Measurements from ENCODE around the gene GREM1. TPM values are rescaled to one million over a fixed set of nuclear protein-coding genes. Genes with fewer than 3 reads are reported as not detected.

Gene GREM1
- total and polyA plus RNA-seq, 7 donors: 2.5 to 33.2 (median 25.5) TPM

- intact Hi-C loops (cut with DNase I): no loop called here
- 83 to 87% methylated on average over 3 of the region's 3 CpGs for WGBS, 2 donors
- no peak for DNase-seq
- Histone ChIP-seq H3K4me1 (no peaks in the 10 kb centered on the region), H3K36me3 (no peaks in the 10 kb centered on the region), H3K27ac (no peak overlapping the region), H3K9me3 (peaks cover 0 to 7% (median 2%) of the 10 kb centered on the region in 4 donors), H3K4me3 (no peak overlapping the region), H3K27me3 (no peaks in the 10 kb centered on the region)
- TF ChIP-seq EP300 (IDR thresholded peaks at IDR 0.05): no peak
- TF ChIP-seq POLR2AphosphoS5 (IDR thresholded peaks at IDR 0.05): no peak
- no peak for TF ChIP-seq CTCF (IDR thresholded peaks at IDR 0.05)
- no peak for TF ChIP-seq POLR2A (IDR thresholded peaks at IDR 0.05)
Observed at GRCh38 chr15:32781781-32782180, 64.0 kb downstream of the GREM1 start.

- no peak overlapping the region for H3K4me3 ChIP-seq
- H3K27me3 ChIP-seq: no peaks in the 10 kb centered on the region
- DNase-seq: no peak
- intact Hi-C loops (cut with DNase I): no loop called here
- H3K9me3 ChIP-seq: no peaks in the 10 kb centered on the region
- TF ChIP-seq CTCF (IDR thresholded peaks at IDR 0.05): no peak
- no peak for TF ChIP-seq POLR2AphosphoS5 (IDR thresholded peaks at IDR 0.05)
- TF ChIP-seq POLR2A (IDR thresholded peaks at IDR 0.05): no peak
- TF ChIP-seq EP300 (IDR thresholded peaks at IDR 0.05): no peak
- no peaks in the 10 kb centered on the region for H3K36me3 ChIP-seq
- H3K4me1 ChIP-seq: no peaks in the 10 kb centered on the region
- no peak overlapping the region for H3K27ac ChIP-seq
Observed at GRCh38 chr15:32784581-32784980, 66.8 kb downstream of the GREM1 start.

GRCh38 chr15:32786906-32787305, 69.1 kb downstream of the GREM1 start:
- Histone ChIP-seq H3K36me3 (no peaks in the 10 kb centered on the region), H3K9me3 (no peaks in the 10 kb centered on the region), H3K27me3 (no peaks in the 10 kb centered on the region), H3K4me1 (no peaks in the 10 kb centered on the region), H3K4me3 (no peak overlapping the region), H3K27ac (no peak overlapping the region)
- intact Hi-C loops (cut with DNase I): no loop called here
- TF ChIP-seq POLR2AphosphoS5 (IDR thresholded peaks at IDR 0.05) (no peak), POLR2A (IDR thresholded peaks at IDR 0.05) (no peak), CTCF (IDR thresholded peaks at IDR 0.05) (no peak), EP300 (IDR thresholded peaks at IDR 0.05) (no peak)
- WGBS, 2 donors: 93 to 94% methylated on average over 7 of the region's 7 CpGs
- DNase-seq: no peak

GRCh38 chr15:32787949-32788348, 70.1 kb downstream of the GREM1 start:
- intact Hi-C loops (cut with DNase I): no loop called here
- Histone ChIP-seq H3K27me3 (no peaks in the 10 kb centered on the region), H3K27ac (no peak overlapping the region), H3K36me3 (no peaks in the 10 kb centered on the region), H3K9me3 (no peaks in the 10 kb centered on the region), H3K4me1 (no peaks in the 10 kb centered on the region), H3K4me3 (no peak overlapping the region)
- no peak for DNase-seq
- 83 to 88% methylated on average over 5 of the region's 5 CpGs for WGBS, 2 donors
- TF ChIP-seq POLR2AphosphoS5 (IDR thresholded peaks at IDR 0.05): no peak
- no peak for TF ChIP-seq POLR2A (IDR thresholded peaks at IDR 0.05)

- DNase-seq: no peak
- no peak for TF ChIP-seq POLR2AphosphoS5 (IDR thresholded peaks at IDR 0.05)
- no peak for TF ChIP-seq POLR2A (IDR thresholded peaks at IDR 0.05)
- TF ChIP-seq EP300 (IDR thresholded peaks at IDR 0.05): no peak
- no peak for TF ChIP-seq CTCF (IDR thresholded peaks at IDR 0.05)
- WGBS, 2 donors: 87 to 93% methylated on average over 2 of the region's 2 CpGs
- no peak overlapping the region for H3K4me3 ChIP-seq
- H3K36me3 ChIP-seq: no peaks in the 10 kb centered on the region
- H3K27me3 ChIP-seq: no peaks in the 10 kb centered on the region
- no peaks in the 10 kb centered on the region for H3K9me3 ChIP-seq
- intact Hi-C loops (cut with DNase I): no loop called here
- no peaks in the 10 kb centered on the region for H3K4me1 ChIP-seq
- no peak overlapping the region for H3K27ac ChIP-seq
Observed at GRCh38 chr15:32790352-32790999, 72.7 kb downstream of the GREM1 start.
